GM13977 (cell line): ENCODE results near the gene ATG4C.
"Not testable (repeated sequence)": the region's sequence is repeated elsewhere in the genome, so short reads cannot be mapped to it uniquely, and the experiment has no call there.

Source experiments
- DNase-seq: peaks from one replicate; pipeline ENCODE4 v3.0.0; 2012; ENCODE audit warnings: low spot score
- CTCF ChIP-seq: IDR thresholded peaks from 2 replicates; pipeline ENCODE4 v1.5.1; 2012; ENCODE audit warnings: mild to moderate bottlenecking, control low read depth; ENCODE audit not compliant: insufficient read depth; ENCODE audit errors: extremely low read depth, missing control alignments
- in situ Hi-C: fragments of 300-500 bp; cut with MboI; formaldehyde crosslinking; loops from one replicate; pipeline ENCODE4 v1.12.0; 2022; ENCODE audit warnings: low sequenced_read_pairs, low pct_unique_long_range_greater_than_20kb, mixed read lengths, inconsistent platforms; ENCODE audit not compliant: unreplicated experiment

Gene ATG4C

GRCh38 chr1:62753031-62753965 is 30.6 kb upstream of the ATG4C start:
- no peak for DNase-seq
- TF ChIP-seq CTCF = no peak
- in situ Hi-C loops = no loop called here

DNA sequence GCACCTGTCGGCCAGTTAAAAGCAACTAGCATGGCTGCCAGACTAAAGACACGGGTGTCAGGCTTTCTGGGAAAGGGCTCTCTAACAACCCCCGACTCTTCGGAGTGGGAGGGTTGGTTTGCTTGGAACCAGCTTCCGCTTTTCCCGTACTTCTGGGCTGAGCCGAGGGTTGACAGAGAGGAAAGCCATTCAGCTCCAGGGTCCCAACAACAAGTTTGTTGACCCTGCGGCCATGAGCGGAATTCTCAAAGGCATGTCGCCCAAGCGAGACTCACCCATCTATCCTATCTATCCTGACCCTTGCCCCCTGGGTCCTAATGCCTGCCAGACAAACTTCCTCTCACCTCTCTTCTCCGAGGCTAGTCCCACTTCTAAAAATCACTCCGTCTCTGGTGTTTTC is 29.0 kb upstream of the ATG4C start:
- DNase-seq, in situ Hi-C loops: not testable (repeated sequence)

DNA sequence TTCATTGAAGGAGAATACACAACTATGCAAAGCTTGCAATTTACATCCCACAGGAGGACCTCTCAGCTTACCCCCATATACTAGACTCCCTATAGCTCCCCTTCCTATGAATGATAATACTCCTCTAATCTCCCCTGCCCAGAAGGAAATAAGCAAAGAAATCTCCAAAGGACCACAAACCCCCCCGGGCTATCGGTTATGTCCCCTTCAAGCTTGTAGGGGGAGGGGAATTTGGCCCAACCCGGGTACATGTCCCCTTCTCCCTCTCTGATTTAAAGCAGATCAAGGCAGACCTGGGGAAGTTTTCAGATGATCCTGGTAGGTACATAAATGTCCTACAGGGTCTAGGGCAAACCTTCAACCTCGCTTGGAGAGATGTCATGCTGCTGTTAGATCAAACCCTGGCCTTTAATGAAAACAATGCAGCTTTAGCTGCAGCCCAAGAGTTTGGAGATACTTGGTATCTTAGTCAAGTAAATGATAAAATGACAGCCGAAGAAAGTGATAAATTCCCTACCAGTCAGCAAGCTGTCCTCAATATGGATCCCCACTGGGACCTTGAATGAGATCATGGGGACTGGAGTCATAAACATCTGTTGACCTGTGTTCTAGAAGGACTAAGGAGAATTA is 27.6 kb upstream of the ATG4C start:
- DNase-seq, in situ Hi-C loops: not testable (repeated sequence)

DNA sequence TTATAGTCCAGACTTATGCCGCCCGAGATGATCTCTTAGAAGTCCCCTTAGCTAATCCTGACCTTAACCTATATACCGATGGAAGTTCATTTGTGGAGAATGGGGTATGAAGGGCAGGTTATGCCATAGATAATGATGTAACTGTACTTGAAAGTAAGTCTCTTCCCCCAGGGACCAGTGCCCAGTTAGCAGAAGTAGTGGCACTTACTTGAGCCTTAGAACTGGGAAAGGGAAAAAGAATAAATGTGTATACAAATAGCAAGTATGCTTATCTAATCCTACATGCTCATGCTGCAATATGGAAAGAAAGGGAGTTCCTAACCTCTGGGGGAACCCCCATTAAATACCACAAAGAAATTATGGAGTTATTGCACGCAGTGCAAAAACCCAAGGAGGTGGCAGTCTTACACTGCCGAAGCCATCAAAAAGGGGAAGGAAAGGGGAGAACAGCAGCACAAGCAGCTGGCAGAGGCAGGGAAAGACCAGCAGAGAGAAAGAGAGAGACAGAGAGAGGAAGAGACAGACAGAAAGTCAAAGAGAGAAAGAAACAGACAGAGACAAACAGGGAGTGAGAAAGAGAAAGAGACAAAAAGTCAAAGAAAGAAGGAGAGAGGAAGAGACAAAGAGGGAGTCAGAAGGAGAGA is 24.6 kb upstream of the ATG4C start:
- DNase-seq, in situ Hi-C loops: not testable (repeated sequence)

GRCh38 chr1:62760021-62760782 is 23.7 kb upstream of the ATG4C start:
- DNase-seq, in situ Hi-C loops: not testable (repeated sequence)

GRCh38 chr1:62761223-62761870 is 22.6 kb upstream of the ATG4C start:
- DNase-seq, in situ Hi-C loops: not testable (repeated sequence)

GRCh38 chr1:62762027-62762426 is 21.9 kb upstream of the ATG4C start:
- DNase-seq, in situ Hi-C loops: not testable (repeated sequence)

DNA sequence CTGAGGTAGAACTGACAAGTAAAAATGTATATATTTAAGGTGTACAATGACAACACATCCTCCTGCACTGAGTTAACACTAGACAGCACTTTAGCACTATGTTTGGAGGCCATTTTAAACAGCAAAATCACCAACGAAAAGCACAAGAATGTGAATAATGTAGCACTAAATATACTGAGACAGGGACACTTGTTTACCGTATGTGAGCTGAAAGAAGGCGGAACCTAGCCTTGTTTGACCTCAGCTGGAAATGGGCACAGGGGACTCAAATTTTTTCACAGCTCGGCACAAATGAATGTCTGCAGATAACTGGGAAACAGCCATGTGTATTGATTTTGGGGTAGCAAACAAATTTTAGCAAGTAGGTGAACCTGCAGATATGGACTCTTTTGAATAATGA is 18.0 kb upstream of the ATG4C start:
- TF ChIP-seq CTCF = no peak
- in situ Hi-C loops = no loop called here
- DNase-seq = no peak

DNA sequence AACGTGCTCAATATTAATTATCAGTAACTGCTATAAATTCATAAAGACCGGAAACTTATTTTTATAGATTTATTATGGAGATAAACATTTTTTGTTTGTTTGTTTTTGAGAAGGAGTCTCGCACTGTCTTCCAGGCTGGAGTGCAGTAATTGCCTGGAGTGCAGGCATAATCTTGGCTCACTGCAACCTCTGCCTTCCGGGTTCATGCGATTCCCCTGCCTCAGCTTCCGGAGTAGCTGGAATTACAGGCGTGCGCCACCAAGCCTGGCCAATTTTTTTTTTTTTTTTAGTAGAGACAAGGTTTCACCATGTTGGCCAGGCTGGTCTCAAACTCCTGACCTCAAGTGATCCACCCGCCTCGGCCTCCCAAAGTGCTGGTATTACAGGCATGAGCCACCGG is 15.4 kb upstream of the ATG4C start:
- in situ Hi-C loops, DNase-seq: not testable (repeated sequence)
